Hepatocyte (in vitro differentiated cells): ENCODE measurements around the gene PPCDC.

Source experiments
- CTCF ChIP-seq: fragments of 200-600 bp; sonication (generic); IDR thresholded peaks from 2 replicates; pipeline ENCODE4 v1.5.1; 2016; ENCODE audit warnings: antibody characterized with exemption, mild to moderate bottlenecking; ENCODE audit not compliant: poor library complexity
- EZH2 ChIP-seq: fragments of 200-600 bp; sonication (generic); IDR thresholded peaks from 2 replicates; pipeline ENCODE4 v1.6.1; 2016; ENCODE audit warnings: antibody characterized with exemption, mild to moderate bottlenecking, borderline replicate concordance
- EZH2phosphoT487 ChIP-seq: fragments of 200-600 bp; sonication (generic); IDR thresholded peaks from one replicate; pipeline ENCODE4 v1.6.1; 2018; ENCODE audit warnings: antibody characterized with exemption, mild to moderate bottlenecking, low read depth, moderate library complexity; ENCODE audit not compliant: unreplicated experiment, severe bottlenecking

DNA sequence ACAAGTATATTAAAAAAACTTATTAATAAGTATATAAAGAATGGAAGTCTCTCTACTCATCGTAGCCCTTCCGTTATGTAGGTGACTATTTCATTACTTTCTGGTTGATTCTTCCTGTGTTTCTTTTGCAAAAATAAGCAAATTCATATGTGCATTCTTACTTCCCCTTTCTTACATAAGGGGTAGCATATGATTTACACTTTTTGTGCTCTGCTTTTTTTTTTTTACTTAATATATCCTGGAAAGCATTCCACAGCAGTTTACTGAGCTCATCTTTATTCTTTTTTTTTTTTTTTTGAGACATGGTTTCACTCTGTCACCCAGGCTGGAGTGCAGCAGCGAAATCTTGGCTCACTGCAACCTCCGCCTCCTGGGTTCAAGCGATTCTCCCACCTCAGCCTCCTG is 15.2 kb upstream of the PPCDC start:
- TF ChIP-seq CTCF (no peak), EZH2 (no peak), EZH2phosphoT487 (no peak)
